ENCODE measurements around the gene DUOX1.

Gene DUOX1

DNA sequence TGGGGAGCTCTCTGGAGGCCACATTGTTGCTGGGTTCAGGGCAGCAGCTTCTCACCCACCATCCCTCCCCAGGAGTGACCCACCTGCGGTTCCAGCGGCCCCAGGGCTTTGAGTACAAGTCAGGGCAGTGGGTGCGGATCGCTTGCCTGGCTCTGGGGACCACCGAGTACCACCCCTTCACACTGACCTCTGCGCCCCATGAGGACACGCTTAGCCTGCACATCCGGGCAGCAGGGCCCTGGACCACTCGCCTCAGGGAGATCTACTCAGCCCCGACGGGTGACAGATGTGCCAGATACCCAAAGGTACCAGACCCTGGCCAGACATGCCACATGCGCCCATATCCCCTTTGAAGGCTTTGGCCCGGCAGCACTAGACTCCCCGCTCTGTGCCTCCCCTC lies 31.9 kb downstream of the DUOX1 start:
- H3K36me3 ChIP-seq (ENCODE audit: insufficient read depth, low read length) = no peaks in the 10 kb centered on the region
- H3K79me2 ChIP-seq (ENCODE audit: control insufficient read depth, insufficient read depth, low read length, unreplicated experiment) = no peaks in the 10 kb centered on the region
- no peak overlapping the region for H3K4me3 ChIP-seq (ENCODE audit: low read depth, low read length)
- H3K4me1 ChIP-seq (ENCODE audit: control insufficient read depth, insufficient read depth, low read length, unreplicated experiment) = peaks cover 19% of the 10 kb centered on the region
- H3K27me3 ChIP-seq (ENCODE audit: insufficient read depth, low read length) = no peaks in the 10 kb centered on the region
- H3K27ac ChIP-seq (ENCODE audit: low read depth, low read length) = no peak overlapping the region
- H2AFZ ChIP-seq (ENCODE audit: low read length, unreplicated experiment) = no peak overlapping the region

GRCh38 chr15:45162771-45163507 lies 33.1 kb downstream of the DUOX1 start:
- Histone ChIP-seq H3K27me3 (ENCODE audit: insufficient read depth, low read length) (no peaks in the 10 kb centered on the region), H3K4me1 (ENCODE audit: control insufficient read depth, insufficient read depth, low read length, unreplicated experiment) (peaks cover 12% of the 10 kb centered on the region), H3K79me2 (ENCODE audit: control insufficient read depth, insufficient read depth, low read length, unreplicated experiment) (no peaks in the 10 kb centered on the region), H3K27ac (ENCODE audit: low read depth, low read length) (no peak overlapping the region), H3K36me3 (ENCODE audit: insufficient read depth, low read length) (no peaks in the 10 kb centered on the region), H3K4me3 (ENCODE audit: low read depth, low read length) (no peak overlapping the region), H2AFZ (ENCODE audit: low read length, unreplicated experiment) (no peak overlapping the region)

DNA sequence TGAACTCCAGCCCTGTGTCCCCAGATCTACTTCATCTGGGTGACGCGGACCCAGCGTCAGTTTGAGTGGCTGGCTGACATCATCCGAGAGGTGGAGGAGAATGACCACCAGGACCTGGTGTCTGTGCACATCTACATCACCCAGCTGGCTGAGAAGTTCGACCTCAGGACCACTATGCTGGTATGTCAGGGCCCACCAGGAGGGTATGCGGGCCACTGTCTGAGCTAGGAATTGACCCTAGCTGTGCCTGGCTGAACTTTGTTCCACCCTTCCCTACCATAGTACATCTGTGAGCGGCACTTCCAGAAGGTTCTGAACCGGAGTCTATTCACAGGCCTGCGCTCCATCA lies 33.7 kb downstream of the DUOX1 start:
- H3K36me3 ChIP-seq (ENCODE audit: insufficient read depth, low read length) = no peaks in the 10 kb centered on the region
- no peak overlapping the region for H3K27ac ChIP-seq (ENCODE audit: low read depth, low read length)
- H2AFZ ChIP-seq (ENCODE audit: low read length, unreplicated experiment) = no peak overlapping the region
- no peaks in the 10 kb centered on the region for H3K79me2 ChIP-seq (ENCODE audit: control insufficient read depth, insufficient read depth, low read length, unreplicated experiment)
- peaks cover 12% of the 10 kb centered on the region for H3K4me1 ChIP-seq (ENCODE audit: control insufficient read depth, insufficient read depth, low read length, unreplicated experiment)
- H3K27me3 ChIP-seq (ENCODE audit: insufficient read depth, low read length) = no peaks in the 10 kb centered on the region
- H3K4me3 ChIP-seq (ENCODE audit: low read depth, low read length) = no peak overlapping the region

- peaks cover 12% of the 10 kb centered on the region for H3K4me1 ChIP-seq (ENCODE audit: control insufficient read depth, insufficient read depth, low read length, unreplicated experiment)
- H3K27ac ChIP-seq (ENCODE audit: low read depth, low read length) = no peak overlapping the region
- H3K79me2 ChIP-seq (ENCODE audit: control insufficient read depth, insufficient read depth, low read length, unreplicated experiment) = no peaks in the 10 kb centered on the region
- H3K4me3 ChIP-seq (ENCODE audit: low read depth, low read length) = no peak overlapping the region
- H3K27me3 ChIP-seq (ENCODE audit: insufficient read depth, low read length) = no peaks in the 10 kb centered on the region
- H3K36me3 ChIP-seq (ENCODE audit: insufficient read depth, low read length) = no peaks in the 10 kb centered on the region
- H2AFZ ChIP-seq (ENCODE audit: low read length, unreplicated experiment) = no peak overlapping the region
These were observed 35.1 kb downstream of the DUOX1 start for GRCh38 chr15:45164914-45165313.

- Histone ChIP-seq H3K4me3 (ENCODE audit: low read depth, low read length) (no peak overlapping the region), H3K27me3 (ENCODE audit: insufficient read depth, low read length) (no peaks in the 10 kb centered on the region), H3K4me1 (ENCODE audit: control insufficient read depth, insufficient read depth, low read length, unreplicated experiment) (peaks cover 12% of the 10 kb centered on the region), H3K36me3 (ENCODE audit: insufficient read depth, low read length) (no peaks in the 10 kb centered on the region), H2AFZ (ENCODE audit: low read length, unreplicated experiment) (no peak overlapping the region), H3K79me2 (ENCODE audit: control insufficient read depth, insufficient read depth, low read length, unreplicated experiment) (no peaks in the 10 kb centered on the region), H3K27ac (ENCODE audit: low read depth, low read length) (no peak overlapping the region)
These were observed 35.7 kb downstream of the DUOX1 start for GRCh38 chr15:45165536-45165935.

GRCh38 chr15:45166834-45167630 lies 37.2 kb downstream of the DUOX1 start:
- H3K4me3 ChIP-seq (ENCODE audit: low read depth, low read length) = peak overlapping the region; percentile 83
- no peaks in the 10 kb centered on the region for H3K36me3 ChIP-seq (ENCODE audit: insufficient read depth, low read length)
- peaks cover 12% of the 10 kb centered on the region for H3K4me1 ChIP-seq (ENCODE audit: control insufficient read depth, insufficient read depth, low read length, unreplicated experiment)
- peak overlapping the region; percentile 71 for H3K27ac ChIP-seq (ENCODE audit: low read depth, low read length)
- peak overlapping the region; percentile 97 for H2AFZ ChIP-seq (ENCODE audit: low read length, unreplicated experiment)
- no peaks in the 10 kb centered on the region for H3K27me3 ChIP-seq (ENCODE audit: insufficient read depth, low read length)
- H3K79me2 ChIP-seq (ENCODE audit: control insufficient read depth, insufficient read depth, low read length, unreplicated experiment) = no peaks in the 10 kb centered on the region

DNA sequence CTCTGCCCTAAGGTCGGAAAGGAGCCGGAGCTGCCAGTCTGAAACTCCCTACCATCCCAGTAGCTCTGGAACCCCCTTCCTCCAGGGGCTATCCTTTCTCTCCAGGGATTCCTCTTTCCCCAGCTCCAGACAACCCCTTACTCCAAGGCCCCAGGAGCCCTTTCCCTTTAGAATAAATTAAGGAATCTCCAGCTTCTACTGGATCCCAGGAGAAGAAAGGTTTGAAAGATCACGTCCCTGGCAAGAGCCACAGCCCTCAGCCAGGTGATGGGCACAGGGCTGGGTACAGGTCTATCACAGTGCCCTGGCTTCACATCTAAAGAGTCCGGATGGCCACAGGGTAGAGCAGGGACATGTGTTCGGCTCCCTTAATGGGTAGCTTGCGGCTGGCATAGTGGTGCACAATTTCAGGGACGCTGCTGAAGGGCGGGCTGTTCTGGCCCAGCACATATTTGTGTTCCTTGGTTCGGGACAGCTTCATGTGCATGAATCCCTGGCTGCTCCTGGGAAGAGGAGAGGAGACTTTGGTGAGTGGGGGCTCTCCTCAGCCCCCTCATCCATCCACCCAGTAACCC lies 37.9 kb downstream of the DUOX1 start:
- H3K27ac ChIP-seq (ENCODE audit: low read depth, low read length) = no peak overlapping the region
- no peaks in the 10 kb centered on the region for H3K36me3 ChIP-seq (ENCODE audit: insufficient read depth, low read length)
- peak overlapping the region; percentile 83 for H3K4me3 ChIP-seq (ENCODE audit: low read depth, low read length)
- peaks cover 8% of the 10 kb centered on the region for H3K4me1 ChIP-seq (ENCODE audit: control insufficient read depth, insufficient read depth, low read length, unreplicated experiment)
- no peaks in the 10 kb centered on the region for H3K79me2 ChIP-seq (ENCODE audit: control insufficient read depth, insufficient read depth, low read length, unreplicated experiment)
- no peaks in the 10 kb centered on the region for H3K27me3 ChIP-seq (ENCODE audit: insufficient read depth, low read length)
- H2AFZ ChIP-seq (ENCODE audit: low read length, unreplicated experiment) = no peak overlapping the region

DNA sequence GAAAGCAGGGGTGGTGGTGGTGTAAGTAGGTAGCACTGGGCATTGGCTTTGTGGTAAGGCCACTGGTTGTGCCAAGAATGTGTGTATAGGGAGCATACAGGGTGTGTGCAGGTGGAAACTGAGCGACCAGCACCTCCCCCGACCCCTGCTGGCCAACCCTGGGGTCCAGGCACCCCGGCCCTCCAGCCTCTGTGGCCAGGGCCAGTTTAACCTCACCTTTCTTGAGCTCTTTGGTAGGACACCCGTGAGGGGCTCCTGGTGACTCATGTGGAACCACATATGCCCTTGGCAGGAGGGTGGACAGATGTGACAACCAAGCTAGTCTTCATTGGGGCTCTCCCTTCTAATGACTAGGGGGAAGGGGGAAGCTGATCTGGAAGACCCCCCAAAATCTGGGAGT lies 38.5 kb downstream of the DUOX1 start:
- H2AFZ ChIP-seq (ENCODE audit: low read length, unreplicated experiment) = no peak overlapping the region
- no peak overlapping the region for H3K27ac ChIP-seq (ENCODE audit: low read depth, low read length)
- peaks cover 2% of the 10 kb centered on the region for H3K4me1 ChIP-seq (ENCODE audit: control insufficient read depth, insufficient read depth, low read length, unreplicated experiment)
- no peaks in the 10 kb centered on the region for H3K27me3 ChIP-seq (ENCODE audit: insufficient read depth, low read length)
- no peaks in the 10 kb centered on the region for H3K79me2 ChIP-seq (ENCODE audit: control insufficient read depth, insufficient read depth, low read length, unreplicated experiment)
- no peaks in the 10 kb centered on the region for H3K36me3 ChIP-seq (ENCODE audit: insufficient read depth, low read length)
- no peak overlapping the region for H3K4me3 ChIP-seq (ENCODE audit: low read depth, low read length)

GRCh38 chr15:45168751-45169551 lies 39.2 kb downstream of the DUOX1 start:
- no peak overlapping the region for H3K27ac ChIP-seq (ENCODE audit: low read depth, low read length)
- no peaks in the 10 kb centered on the region for H3K36me3 ChIP-seq (ENCODE audit: insufficient read depth, low read length)
- no peak overlapping the region for H2AFZ ChIP-seq (ENCODE audit: low read length, unreplicated experiment)
- H3K27me3 ChIP-seq (ENCODE audit: insufficient read depth, low read length) = no peaks in the 10 kb centered on the region
- no peaks in the 10 kb centered on the region for H3K79me2 ChIP-seq (ENCODE audit: control insufficient read depth, insufficient read depth, low read length, unreplicated experiment)
- no peak overlapping the region for H3K4me3 ChIP-seq (ENCODE audit: low read depth, low read length)
- H3K4me1 ChIP-seq (ENCODE audit: control insufficient read depth, insufficient read depth, low read length, unreplicated experiment) = no peaks in the 10 kb centered on the region

- no peaks in the 10 kb centered on the region for H3K79me2 ChIP-seq (ENCODE audit: control insufficient read depth, insufficient read depth, low read length, unreplicated experiment)
- H3K4me1 ChIP-seq (ENCODE audit: control insufficient read depth, insufficient read depth, low read length, unreplicated experiment) = no peaks in the 10 kb centered on the region
- no peaks in the 10 kb centered on the region for H3K27me3 ChIP-seq (ENCODE audit: insufficient read depth, low read length)
- H3K27ac ChIP-seq (ENCODE audit: low read depth, low read length) = no peak overlapping the region
- no peaks in the 10 kb centered on the region for H3K36me3 ChIP-seq (ENCODE audit: insufficient read depth, low read length)
- no peak overlapping the region for H2AFZ ChIP-seq (ENCODE audit: low read length, unreplicated experiment)
- H3K4me3 ChIP-seq (ENCODE audit: low read depth, low read length) = no peak overlapping the region
These were observed 40.0 kb downstream of the DUOX1 start for GRCh38 chr15:45169608-45170480.

Measured in ACC112 (cell line).